ENCODE data around the gene MAP10.

GRCh38 chr1:232816324-232816723, 11.1 kb downstream of the MAP10 start:
- TF ChIP-seq POLR2A (IDR thresholded peaks at IDR 0.05): no peak
- TF ChIP-seq, protein P1, sequence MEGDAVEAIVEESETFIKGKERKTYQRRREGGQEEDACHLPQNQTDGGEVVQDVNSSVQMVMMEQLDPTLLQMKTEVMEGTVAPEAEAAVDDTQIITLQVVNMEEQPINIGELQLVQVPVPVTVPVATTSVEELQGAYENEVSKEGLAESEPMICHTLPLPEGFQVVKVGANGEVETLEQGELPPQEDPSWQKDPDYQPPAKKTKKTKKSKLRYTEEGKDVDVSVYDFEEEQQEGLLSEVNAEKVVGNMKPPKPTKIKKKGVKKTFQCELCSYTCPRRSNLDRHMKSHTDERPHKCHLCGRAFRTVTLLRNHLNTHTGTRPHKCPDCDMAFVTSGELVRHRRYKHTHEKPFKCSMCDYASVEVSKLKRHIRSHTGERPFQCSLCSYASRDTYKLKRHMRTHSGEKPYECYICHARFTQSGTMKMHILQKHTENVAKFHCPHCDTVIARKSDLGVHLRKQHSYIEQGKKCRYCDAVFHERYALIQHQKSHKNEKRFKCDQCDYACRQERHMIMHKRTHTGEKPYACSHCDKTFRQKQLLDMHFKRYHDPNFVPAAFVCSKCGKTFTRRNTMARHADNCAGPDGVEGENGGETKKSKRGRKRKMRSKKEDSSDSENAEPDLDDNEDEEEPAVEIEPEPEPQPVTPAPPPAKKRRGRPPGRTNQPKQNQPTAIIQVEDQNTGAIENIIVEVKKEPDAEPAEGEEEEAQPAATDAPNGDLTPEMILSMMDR (IDR thresholded peaks at IDR 0.05): no peak

Measured in vagina (tissue), 2 donors.